ENCODE data around the gene COMMD1. TPM values are rescaled to one million over a fixed set of nuclear protein-coding genes. Genes with fewer than 3 reads are reported as not detected.
A peak's percentile ranks its signal among the peaks of the same experiment; 100 is the strongest.

Gene COMMD1
- total and polyA plus RNA-seq, 2 donors (not counting 1 experiment from before 2014, with no cell fraction given) = 38.6 to 49.3 TPM

- Histone ChIP-seq H3K9me3 (ENCODE audit: control insufficient read depth, insufficient read depth, low read depth, low read length) (no peaks in the 10 kb centered on the region), H3K4me2 (ENCODE audit: extremely low read depth, insufficient read depth, low read length) (peak overlapping the region; percentile 55), H3K9ac (ENCODE audit: insufficient read depth, low read length) (peak overlapping the region; percentile 60), H3K27ac (ENCODE audit: insufficient read depth, low read length) (peak overlapping the region; percentile 58), H2AFZ (ENCODE audit: low read length) (peak overlapping the region; percentile 82), H3K27me3 (ENCODE audit: control insufficient read depth, insufficient read depth, low read length) (no peaks in the 10 kb centered on the region), H3K79me2 (ENCODE audit: control insufficient read depth, insufficient read depth, low read length) (peaks cover 4% of the 10 kb centered on the region), H3K36me3 (ENCODE audit: control insufficient read depth, insufficient read depth, low read length) (no peaks in the 10 kb centered on the region), H4K20me1 (ENCODE audit: control insufficient read depth, extremely low read depth, insufficient read depth, low read length) (no peaks in the 10 kb centered on the region), H3K4me1 (ENCODE audit: control insufficient read depth, extremely low read depth, insufficient read depth, low read length) (no peaks in the 10 kb centered on the region), H3K4me3 (replicated peaks in 1 of 4; ENCODE audit: control extremely low read depth in 1 of 4, insufficient read depth in 1 of 4, low read depth in 3 of 4, low read length in 4 of 4) (peak overlapping the region; percentile 86 to 98 (median 90))
- DNase-seq (ENCODE audit: low read depth in 2 of 2) = no peak
- TF ChIP-seq EZH2 (IDR thresholded peaks at IDR 0.05; ENCODE audit: low read length, missing control alignments) (no peak), CTCF (conservative IDR thresholded peaks at IDR 0.05 in 1 of 2, IDR thresholded peaks at IDR 0.05 in 1 of 2; ENCODE audit: low read depth in 1 of 2, low read length in 2 of 2) (no peak)
Measured at GRCh38 chr2:61906186-61906470, 654 bp downstream of the COMMD1 start.

GRCh38 chr2:61909116-61909515, 3.6 kb downstream of the COMMD1 start:
- Histone ChIP-seq H3K4me1 (ENCODE audit: control insufficient read depth, extremely low read depth, insufficient read depth, low read length) (no peaks in the 10 kb centered on the region), H4K20me1 (ENCODE audit: control insufficient read depth, extremely low read depth, insufficient read depth, low read length) (no peaks in the 10 kb centered on the region), H3K4me2 (ENCODE audit: extremely low read depth, insufficient read depth, low read length) (no peak overlapping the region), H3K9me3 (ENCODE audit: control insufficient read depth, insufficient read depth, low read depth, low read length) (no peaks in the 10 kb centered on the region), H3K27me3 (ENCODE audit: control insufficient read depth, insufficient read depth, low read length) (no peaks in the 10 kb centered on the region), H3K4me3 (replicated peaks in 1 of 4; ENCODE audit: control extremely low read depth in 1 of 4, insufficient read depth in 1 of 4, low read depth in 3 of 4, low read length in 4 of 4) (no peak overlapping the region), H3K27ac (ENCODE audit: insufficient read depth, low read length) (no peak overlapping the region), H3K36me3 (ENCODE audit: control insufficient read depth, insufficient read depth, low read length) (no peaks in the 10 kb centered on the region), H2AFZ (ENCODE audit: low read length) (no peak overlapping the region), H3K9ac (ENCODE audit: insufficient read depth, low read length) (no peak overlapping the region), H3K79me2 (ENCODE audit: control insufficient read depth, insufficient read depth, low read length) (peaks cover 4% of the 10 kb centered on the region)
- DNase-seq (ENCODE audit: low read depth in 2 of 2) = no peak
- TF ChIP-seq EZH2 (IDR thresholded peaks at IDR 0.05; ENCODE audit: low read length, missing control alignments) (no peak), CTCF (conservative IDR thresholded peaks at IDR 0.05 in 1 of 2, IDR thresholded peaks at IDR 0.05 in 1 of 2; ENCODE audit: low read depth in 1 of 2, low read length in 2 of 2) (no peak)

GRCh38 chr2:61910603-61911002, 5.1 kb downstream of the COMMD1 start:
- Histone ChIP-seq H2AFZ (ENCODE audit: low read length) (no peak overlapping the region), H3K27me3 (ENCODE audit: control insufficient read depth, insufficient read depth, low read length) (no peaks in the 10 kb centered on the region), H3K9ac (ENCODE audit: insufficient read depth, low read length) (no peak overlapping the region), H3K4me2 (ENCODE audit: extremely low read depth, insufficient read depth, low read length) (no peak overlapping the region), H3K79me2 (ENCODE audit: control insufficient read depth, insufficient read depth, low read length) (peaks cover 4% of the 10 kb centered on the region), H3K9me3 (ENCODE audit: control insufficient read depth, insufficient read depth, low read depth, low read length) (no peaks in the 10 kb centered on the region), H3K4me3 (replicated peaks in 1 of 4; ENCODE audit: control extremely low read depth in 1 of 4, insufficient read depth in 1 of 4, low read depth in 3 of 4, low read length in 4 of 4) (no peak overlapping the region), H3K4me1 (ENCODE audit: control insufficient read depth, extremely low read depth, insufficient read depth, low read length) (no peaks in the 10 kb centered on the region), H3K36me3 (ENCODE audit: control insufficient read depth, insufficient read depth, low read length) (no peaks in the 10 kb centered on the region), H3K27ac (ENCODE audit: insufficient read depth, low read length) (no peak overlapping the region), H4K20me1 (ENCODE audit: control insufficient read depth, extremely low read depth, insufficient read depth, low read length) (no peaks in the 10 kb centered on the region)
- TF ChIP-seq CTCF (conservative IDR thresholded peaks at IDR 0.05 in 1 of 2, IDR thresholded peaks at IDR 0.05 in 1 of 2; ENCODE audit: low read depth in 1 of 2, low read length in 2 of 2) (peak in 1 of 2 donors; percentile 29), EZH2 (IDR thresholded peaks at IDR 0.05; ENCODE audit: low read length, missing control alignments) (no peak)
- DNase-seq (ENCODE audit: low read depth in 2 of 2) = peak in 1 of 2 donors; percentile 14
